ENCODE results near the gene PRDM12.

The PRDM12 gene

GRCh38 chr9:130689937-130690700, 25.7 kb downstream of the PRDM12 start:
- peak; percentile 97 for DNase-seq (ENCODE audit: low read depth)

GRCh38 chr9:130692321-130692720, 27.9 kb downstream of the PRDM12 start:
- DNase-seq (ENCODE audit: low read depth): no peak

DNA sequence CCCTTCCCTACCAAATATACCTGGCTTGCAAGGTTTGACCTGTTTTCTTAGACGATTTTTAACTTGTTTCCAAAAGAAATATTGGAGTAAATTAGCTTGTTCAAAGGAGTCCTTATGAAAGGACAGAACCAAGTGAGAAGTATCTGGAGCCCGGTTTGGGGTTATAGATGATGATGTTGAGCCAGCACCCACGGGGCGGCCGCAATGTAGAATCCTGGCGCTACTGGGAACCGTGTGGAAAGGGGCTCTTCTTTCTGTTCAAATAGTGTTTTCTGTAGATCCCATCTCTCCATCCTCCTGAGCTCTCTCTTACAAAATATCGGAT, 28.7 kb downstream of the PRDM12 start:
- no peak for DNase-seq (ENCODE audit: low read depth)

DNA sequence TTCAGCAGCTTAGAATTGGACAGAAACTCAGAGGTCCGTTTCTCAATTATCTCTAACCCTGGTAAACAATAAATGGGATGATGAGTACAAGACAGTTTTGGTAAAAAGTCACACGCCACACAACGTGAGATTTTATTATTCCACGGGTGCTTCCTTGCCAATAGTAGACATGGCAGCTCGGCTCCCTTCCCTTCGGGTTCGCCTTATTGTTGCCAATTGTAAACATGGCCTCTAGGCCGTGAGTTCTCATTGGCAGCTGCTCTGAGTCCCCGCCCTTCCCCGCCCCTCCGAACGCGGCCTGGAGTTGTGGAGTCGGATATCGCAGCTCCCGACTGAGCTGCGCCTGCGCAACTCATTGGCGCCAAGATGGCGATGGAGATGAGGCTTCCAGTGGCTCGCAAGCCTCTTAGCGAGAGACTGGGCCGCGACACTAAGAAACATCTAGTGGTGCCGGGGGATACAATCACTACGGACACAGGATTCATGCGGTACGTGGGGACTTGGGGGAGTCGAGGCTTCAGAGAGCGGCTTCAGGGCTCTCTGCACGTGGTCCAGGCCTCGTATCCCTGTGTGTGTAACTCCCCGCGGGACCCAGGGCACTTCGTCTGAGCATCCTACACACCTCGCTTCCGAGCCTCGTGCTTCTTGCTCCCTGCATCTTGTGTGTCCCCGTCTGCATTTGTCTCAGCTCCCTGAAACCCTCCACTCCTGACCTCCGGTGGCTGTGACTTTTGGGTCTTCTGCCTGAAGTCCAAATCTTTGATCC, 29.2 kb downstream of the PRDM12 start, which contains the start of gene EXOSC2:
EXOSC2 (plus strand) TSS at position 355 of the 766 bp plus-strand sequence; CDS start at position 367, 12 bp downstream.
- DNase-seq (ENCODE audit: low read depth): peak; percentile 98

GRCh38 chr9:130694205-130694604, 29.8 kb downstream of the PRDM12 start:
- DNase-seq (ENCODE audit: low read depth): no peak

DNA sequence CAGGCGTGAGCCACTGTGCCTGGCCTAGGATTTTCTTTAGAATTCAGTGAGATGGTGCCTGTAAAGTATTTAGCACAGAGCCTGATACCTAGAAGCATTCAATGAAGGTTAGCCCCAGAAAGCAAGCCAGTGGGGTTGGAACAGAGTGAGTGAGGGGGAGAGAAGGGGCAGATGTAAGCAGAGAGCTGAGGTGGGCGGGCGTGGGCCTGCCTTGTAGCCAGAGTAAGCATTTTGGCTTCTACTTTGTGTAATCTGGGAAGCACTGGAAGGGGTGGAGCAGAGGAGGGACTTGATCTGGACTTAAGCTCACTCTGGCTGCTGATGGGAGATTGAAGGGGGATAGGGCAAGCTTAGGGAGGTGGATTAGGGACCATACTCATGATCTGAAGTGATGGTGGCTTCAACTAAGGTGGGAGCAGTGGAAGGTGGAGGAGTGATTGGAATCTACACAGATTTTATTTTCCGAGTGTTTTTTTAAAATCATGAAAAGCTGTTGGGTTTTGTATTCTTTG, 31.8 kb downstream of the PRDM12 start:
- no peak for DNase-seq (ENCODE audit: low read depth)

- no peak for DNase-seq (ENCODE audit: low read depth)
Measured at GRCh38 chr9:130696996-130697395, 32.6 kb downstream of the PRDM12 start.

GRCh38 chr9:130698514-130698913, 34.1 kb downstream of the PRDM12 start:
- DNase-seq (ENCODE audit: low read depth): no peak

DNA sequence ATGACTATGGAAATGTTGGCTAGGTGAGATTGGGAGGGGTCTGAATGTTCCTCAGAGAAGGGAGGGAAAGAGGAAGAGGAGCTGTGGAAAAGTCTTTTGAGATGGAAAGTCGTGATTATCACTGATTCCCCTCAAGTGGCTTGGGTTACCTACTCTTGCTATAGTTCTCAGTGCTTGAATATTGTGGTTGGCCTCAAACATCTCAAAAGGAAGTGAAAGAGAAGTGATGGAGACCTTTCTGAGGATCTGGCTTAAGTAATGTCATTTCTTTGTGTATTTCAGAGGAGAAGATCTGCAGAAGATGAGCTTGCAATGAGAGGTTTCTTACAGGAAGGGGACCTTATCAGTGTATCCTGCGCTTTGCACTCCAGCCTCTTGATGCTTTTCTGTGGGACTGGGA, 34.7 kb downstream of the PRDM12 start:
- DNase-seq (ENCODE audit: low read depth): no peak

DNA sequence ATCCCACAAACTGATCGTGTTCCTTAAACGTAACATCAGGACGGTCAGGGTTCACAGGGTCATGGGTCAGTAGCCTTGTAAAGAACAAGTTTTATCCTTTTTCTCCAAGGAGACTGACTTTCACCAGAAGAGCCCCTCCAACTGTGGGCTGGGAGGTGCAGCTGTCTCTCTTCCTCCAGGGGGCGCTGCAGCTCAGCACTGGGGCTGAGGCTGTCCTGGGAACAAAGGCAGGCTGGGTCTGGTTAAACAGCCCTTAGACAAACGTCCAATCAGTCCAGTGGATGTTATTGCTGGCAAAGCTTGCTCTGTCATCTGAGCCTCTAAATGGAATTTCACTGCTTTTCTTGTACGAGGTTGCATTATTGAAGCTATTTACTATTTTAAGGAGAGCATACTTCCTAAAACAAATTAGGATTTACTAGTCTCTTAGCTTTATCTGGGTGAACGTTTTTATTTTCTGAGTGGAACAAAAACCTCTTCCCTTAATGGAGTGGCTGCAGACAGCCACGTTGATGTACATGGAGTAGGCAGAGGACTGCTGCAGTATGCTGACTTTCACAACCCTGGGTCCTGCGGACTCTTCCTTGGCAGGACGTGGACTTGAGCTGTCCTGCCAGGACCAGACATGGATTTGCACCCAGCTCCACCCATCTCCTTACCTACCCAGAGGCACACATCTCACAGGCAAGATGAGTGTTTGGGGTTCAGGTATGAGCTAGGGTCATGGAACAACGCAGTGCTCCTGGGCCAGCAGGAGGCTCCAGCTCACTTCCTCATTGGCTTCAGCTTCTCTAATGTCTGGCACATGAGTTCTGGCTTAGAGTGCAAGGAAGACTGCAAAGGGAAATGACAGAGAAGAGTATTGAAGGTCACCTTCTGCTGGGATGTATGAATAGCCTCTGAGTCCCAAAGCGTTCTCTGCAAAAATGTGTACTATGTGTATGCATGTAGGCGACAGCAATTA, 36.9 kb downstream of the PRDM12 start:
- peak; percentile 92 for DNase-seq (ENCODE audit: low read depth)

GRCh38 chr9:130703501-130703900, 39.1 kb downstream of the PRDM12 start:
- no peak for DNase-seq (ENCODE audit: low read depth)

GRCh38 chr9:130707225-130707976, 43.0 kb downstream of the PRDM12 start:
- DNase-seq (ENCODE audit: low read depth): peak; percentile 52

- DNase-seq (ENCODE audit: low read depth): no peak
Measured at GRCh38 chr9:130710822-130711352, 46.5 kb downstream of the PRDM12 start.

- no peak for DNase-seq (ENCODE audit: low read depth)
Measured at GRCh38 chr9:130711469-130711868, 47.1 kb downstream of the PRDM12 start.

DNA sequence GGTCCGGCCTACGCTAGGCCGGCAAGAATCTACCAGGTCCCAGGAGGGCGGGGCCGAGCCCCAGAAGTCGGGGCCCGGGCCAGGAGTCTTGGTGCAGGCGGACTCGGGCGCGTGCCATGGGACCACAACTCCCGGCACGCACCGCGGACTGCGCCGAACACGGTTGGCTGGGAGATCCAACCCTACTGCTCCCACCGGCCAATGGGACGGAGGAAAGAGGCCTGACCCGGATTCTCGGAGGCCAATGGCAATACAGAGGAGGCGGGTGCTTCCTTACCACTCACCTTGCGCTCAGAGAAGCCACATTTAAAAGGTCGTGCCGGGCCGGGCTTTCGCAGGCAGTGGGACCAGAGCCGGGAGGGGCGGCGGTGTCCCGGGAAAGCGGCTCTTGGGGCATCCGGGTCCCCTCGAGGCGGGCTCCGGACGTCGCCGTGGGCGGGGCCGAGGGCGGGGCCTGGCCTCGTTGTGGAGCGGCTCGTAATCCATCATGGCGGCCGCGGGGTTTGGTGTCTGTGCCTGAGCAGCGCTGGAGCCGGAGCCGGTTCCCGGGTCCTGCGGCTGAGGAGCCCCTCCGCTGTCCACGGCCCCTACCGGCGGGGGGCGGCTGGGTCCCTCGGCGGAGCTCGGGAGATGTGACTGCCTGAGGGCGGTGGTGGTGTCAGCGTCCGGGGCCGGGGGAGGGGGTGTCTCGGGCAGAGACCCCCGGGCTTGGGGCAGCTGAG, 48.3 kb downstream of the PRDM12 start:
- DNase-seq (ENCODE audit: low read depth): peak; percentile 99

GRCh38 chr9:130713286-130713960, 49.0 kb downstream of the PRDM12 start:
- DNase-seq (ENCODE audit: low read depth): peak; percentile 59

- no peak for DNase-seq (ENCODE audit: low read depth)
Measured at GRCh38 chr9:130714586-130715110, 50.3 kb downstream of the PRDM12 start.

- DNase-seq (ENCODE audit: low read depth): no peak
Measured at GRCh38 chr9:130715270-130715669, 50.9 kb downstream of the PRDM12 start.

GRCh38 chr9:130718562-130718961, 54.2 kb downstream of the PRDM12 start:
- DNase-seq (ENCODE audit: low read depth): no peak
